IPS-NIHi7 (cell line): ENCODE measurements around the gene DMRTA2.
"Not testable (repeated sequence)": the region's sequence is repeated elsewhere in the genome, so short reads cannot be mapped to it uniquely, and the experiment has no call there.

Experiments
- DNase-seq: peaks from one replicate; pipeline ENCODE4 v3.0.0; 2012; ENCODE audit warnings: mixed read lengths; ENCODE audit errors: extremely low spot score

DMRTA2 gene

GRCh38 chr1:50393522-50394120 lies 29.6 kb downstream of the DMRTA2 start:
- no peak for DNase-seq

GRCh38 chr1:50381551-50381950 lies 41.7 kb downstream of the DMRTA2 start:
- DNase-seq, result not testable (repeated sequence)

GRCh38 chr1:50378770-50379169 lies 44.5 kb downstream of the DMRTA2 start:
- no peak for DNase-seq

- no peak for DNase-seq
Measured at GRCh38 chr1:50373532-50373931, 49.7 kb downstream of the DMRTA2 start.

- no peak for DNase-seq
Measured at GRCh38 chr1:50371749-50372148, 51.5 kb downstream of the DMRTA2 start.

GRCh38 chr1:50369830-50370229 lies 53.4 kb downstream of the DMRTA2 start:
- DNase-seq, result peak; percentile 50

- DNase-seq, result no peak
Measured at GRCh38 chr1:50369008-50369634, 54.1 kb downstream of the DMRTA2 start.

GRCh38 chr1:50368179-50369007 lies 54.9 kb downstream of the DMRTA2 start:
- DNase-seq, result peak; percentile 84
